CD14-positive monocyte (primary cell): ENCODE results near the gene SAMHD1. TPM values are rescaled to one million over a fixed set of nuclear protein-coding genes. Genes with fewer than 3 reads are reported as not detected.

Experiments used
- DNase-seq, 3 donors: peaks; one replicate each; pipeline ENCODE4 v3.0.0-alpha.2; 2011 to 2022
- H2AFZ ChIP-seq: 2 replicates; pipeline ENCODE4 v1.6.0; 2012; ENCODE audit warnings: mild to moderate bottlenecking, low read depth, low read length, inconsistent platforms; ENCODE audit not compliant: insufficient read depth, poor library complexity, severe bottlenecking
- H3K27ac ChIP-seq, 2 donors: 1 replicate in 1 of 2; 2 replicates in 1 of 2; pipeline ENCODE4 v1.5.1; 2012 to 2013; ENCODE audit warnings: low read length in 2 of 2, control low read depth in 1 of 2, inconsistent platforms in 1 of 2, low read depth in 1 of 2, mild to moderate bottlenecking in 1 of 2
- H3K27me3 ChIP-seq, 2 donors: one replicate each; pipeline versions ENCODE4 v1.6.0 to v1.6.1; 2011 to 2013; ENCODE audit warnings: low read length in 2 of 2; ENCODE audit not compliant: control insufficient read depth in 2 of 2, insufficient read depth in 2 of 2
- H3K36me3 ChIP-seq, 2 donors: replicated peaks in 1 of 2; 1 replicate in 1 of 2; 2 replicates in 1 of 2; pipeline versions ENCODE4 v1.5.1 to v1.6.1; 2012 to 2013; ENCODE audit warnings: low read length in 2 of 2, control low read depth in 1 of 2, inconsistent platforms in 1 of 2, mild to moderate bottlenecking in 1 of 2; ENCODE audit not compliant: insufficient read depth in 2 of 2, control insufficient read depth in 1 of 2
- H3K4me1 ChIP-seq, 2 donors: 1 replicate in 1 of 2; 2 replicates in 1 of 2; pipeline versions ENCODE4 v1.5.1 to v1.6.1; 2012 to 2013; ENCODE audit warnings: low read length in 2 of 2, control low read depth in 1 of 2, inconsistent platforms in 1 of 2, mild to moderate bottlenecking in 1 of 2, moderate library complexity in 1 of 2; ENCODE audit not compliant: insufficient read depth in 2 of 2, control insufficient read depth in 1 of 2
- H3K4me2 ChIP-seq: replicated peaks from 2 replicates; pipeline ENCODE3; 2012; ENCODE audit warnings: low read length, moderate library complexity, mild to moderate bottlenecking; ENCODE audit not compliant: poor library complexity, severe bottlenecking; ENCODE audit errors: extremely low read depth
- H3K4me3 ChIP-seq, 3 experiments: fragments of 200-600 bp in 1 of 3; sonication (generic) in 1 of 3; replicated peaks in 1 of 3; 1 replicate in 2 of 3; 2 replicates in 1 of 3; pipeline ENCODE4 v1.5.1; 2011 to 2013; ENCODE audit warnings: low read length in 3 of 3, mild to moderate bottlenecking in 3 of 3, control low read depth in 2 of 3, low read depth in 2 of 3, inconsistent platforms in 1 of 3, moderate library complexity in 1 of 3
- H3K79me2 ChIP-seq: 2 replicates; pipeline ENCODE4 v1.6.0; 2012; ENCODE audit warnings: mild to moderate bottlenecking, control low read depth, inconsistent platforms, low read length, moderate library complexity; ENCODE audit not compliant: insufficient read depth
- H3K9ac ChIP-seq: 2 replicates; pipeline ENCODE4 v1.6.0; 2017; ENCODE audit warnings: low read length, mild to moderate bottlenecking; ENCODE audit not compliant: insufficient read depth, poor library complexity, severe bottlenecking
- H3K9me3 ChIP-seq, 2 donors: replicated peaks in 1 of 2; 1 replicate in 1 of 2; 2 replicates in 1 of 2; pipeline versions ENCODE4 v1.5.1 to v1.6.1; 2012 to 2013; ENCODE audit warnings: low read length in 2 of 2, control low read depth in 1 of 2; ENCODE audit not compliant: control insufficient read depth in 1 of 2, insufficient read depth in 1 of 2
- H4K20me1 ChIP-seq: 2 replicates; pipeline ENCODE4 v1.6.0; 2012; ENCODE audit warnings: mild to moderate bottlenecking, low read length, control low read depth, moderate library complexity; ENCODE audit not compliant: insufficient read depth
- H3K27ac Mint-ChIP-seq, 7 donors: one replicate each; pipeline ENCODE4 v1.8.0; 2020; ENCODE audit warnings: mild to moderate bottlenecking in 7 of 7, mixed read lengths in 7 of 7, moderate library complexity in 6 of 7, inconsistent platforms in 2 of 7
- H3K27me3 Mint-ChIP-seq, 3 donors: one replicate each; pipeline ENCODE4 v1.8.0; 2021 to 2022; ENCODE audit warnings: low read depth in 3 of 3, mild to moderate bottlenecking in 3 of 3, mixed read lengths in 3 of 3, moderate library complexity in 3 of 3, inconsistent platforms in 1 of 3
- H3K36me3 Mint-ChIP-seq, 2 donors: one replicate each; pipeline ENCODE4 v1.8.0; 2020; ENCODE audit warnings: mixed read lengths in 2 of 2, inconsistent platforms in 1 of 2, mild to moderate bottlenecking in 1 of 2
- H3K4me1 Mint-ChIP-seq: one replicate; pipeline ENCODE4 v1.8.0; 2020; ENCODE audit warnings: mild to moderate bottlenecking, mixed read lengths
- H3K4me3 Mint-ChIP-seq, 2 donors: one replicate each; pipeline ENCODE4 v1.8.0; 2020; ENCODE audit warnings: mild to moderate bottlenecking in 2 of 2, mixed read lengths in 2 of 2, moderate library complexity in 1 of 2
- H3K9me3 Mint-ChIP-seq, 7 donors: one replicate each; pipeline ENCODE4 v1.8.0; 2020 to 2022; ENCODE audit warnings: mixed read lengths in 7 of 7, mild to moderate bottlenecking in 6 of 7, moderate library complexity in 6 of 7, inconsistent platforms in 2 of 7
- WGBS: methylation state at CpG from one replicate; pipeline ENCODE4 v1.1.5; 2013; ENCODE audit warnings: missing lambda C conversion rate; ENCODE audit not compliant: insufficient coverage; 5-methylcytosine and 5-hydroxymethylcytosine counted together
- intact Hi-C, 2 donors: fragments of 100-400 bp; cut with micrococcal nuclease; formaldehyde crosslinking; loops; one replicate each; pipeline versions ENCODE4 v1.15.0 to v1.15.1; 2023
- polyA plus RNA-seq, 3 donors: library from polyadenylated mRNA; depleted of rRNA in 1 of 3; unstranded in 2 of 3; stranded (reverse) in 1 of 3; fragments of 300-500 nt in 2 of 3; fragments of >200 nt in 1 of 3; fragmentation: Illumina TruSeq in 2 of 3; gene quantifications; 1 replicate in 2 of 3; 2 replicates in 1 of 3; pipeline ENCODE4 v1.2.3, GENCODE V29; 2012 to 2021
- TF ChIP-seq, protein P1 (sequence below): fragments of 200-600 bp; IDR thresholded peaks from one replicate; pipeline ENCODE4 v1.8.0; 2022; ENCODE audit warnings: antibody characterized with exemption, mild to moderate bottlenecking

SAMHD1 gene
- polyA plus RNA-seq, 3 donors, result 232 to 796 (median 590) TPM

DNA sequence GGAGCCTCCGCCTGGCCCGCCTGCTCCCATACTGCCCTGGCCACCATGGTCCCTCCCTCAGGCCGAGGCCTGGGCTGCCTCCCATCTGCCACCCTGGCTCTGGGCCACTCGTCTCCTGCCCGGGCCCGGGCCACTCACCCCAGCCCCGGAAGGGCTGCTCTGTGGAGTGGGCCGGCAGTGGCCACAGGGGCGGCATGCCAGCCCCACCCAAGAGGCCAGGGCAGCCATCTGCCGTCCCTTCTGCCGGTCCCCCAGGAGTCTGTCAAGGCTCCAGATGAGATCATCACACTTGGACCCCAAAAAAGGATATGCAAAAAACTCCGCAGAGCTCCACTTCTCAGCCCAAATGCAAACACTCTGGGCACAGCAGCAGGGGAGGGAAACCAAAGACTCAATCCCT, 99.3 kb downstream of the SAMHD1 start:
- Histone ChIP-seq H3K9ac (no peak overlapping the region), H3K27ac (no peak overlapping the region), H4K20me1 (peaks cover 46% of the 10 kb centered on the region), H3K9me3 (no peaks in the 10 kb centered on the region), H3K36me3 (peaks cover 3 to 7% of the 10 kb centered on the region in 2 donors), H3K79me2 (peaks cover 4% of the 10 kb centered on the region), H3K27me3 (no peaks in the 10 kb centered on the region), H3K4me1 (peaks cover 10 to 19% of the 10 kb centered on the region in 2 donors), H3K4me2 (no peak overlapping the region), H2AFZ (no peak overlapping the region), H3K4me3 (no peak overlapping the region)
- Mint-ChIP-seq H3K36me3 (peaks cover 9 to 12% of the 10 kb centered on the region in 2 donors), H3K9me3 (peaks cover 0 to 5% (median 3%) of the 10 kb centered on the region in 7 donors), H3K4me1 (peaks cover 33% of the 10 kb centered on the region), H3K27me3 (peaks cover 0 to 5% (median 0%) of the 10 kb centered on the region in 3 donors), H3K4me3 (no peak overlapping the region), H3K27ac (no peak overlapping the region)
- DNase-seq, result no peak
- TF ChIP-seq, protein P1, sequence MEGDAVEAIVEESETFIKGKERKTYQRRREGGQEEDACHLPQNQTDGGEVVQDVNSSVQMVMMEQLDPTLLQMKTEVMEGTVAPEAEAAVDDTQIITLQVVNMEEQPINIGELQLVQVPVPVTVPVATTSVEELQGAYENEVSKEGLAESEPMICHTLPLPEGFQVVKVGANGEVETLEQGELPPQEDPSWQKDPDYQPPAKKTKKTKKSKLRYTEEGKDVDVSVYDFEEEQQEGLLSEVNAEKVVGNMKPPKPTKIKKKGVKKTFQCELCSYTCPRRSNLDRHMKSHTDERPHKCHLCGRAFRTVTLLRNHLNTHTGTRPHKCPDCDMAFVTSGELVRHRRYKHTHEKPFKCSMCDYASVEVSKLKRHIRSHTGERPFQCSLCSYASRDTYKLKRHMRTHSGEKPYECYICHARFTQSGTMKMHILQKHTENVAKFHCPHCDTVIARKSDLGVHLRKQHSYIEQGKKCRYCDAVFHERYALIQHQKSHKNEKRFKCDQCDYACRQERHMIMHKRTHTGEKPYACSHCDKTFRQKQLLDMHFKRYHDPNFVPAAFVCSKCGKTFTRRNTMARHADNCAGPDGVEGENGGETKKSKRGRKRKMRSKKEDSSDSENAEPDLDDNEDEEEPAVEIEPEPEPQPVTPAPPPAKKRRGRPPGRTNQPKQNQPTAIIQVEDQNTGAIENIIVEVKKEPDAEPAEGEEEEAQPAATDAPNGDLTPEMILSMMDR, result no peak
- intact Hi-C loops, result no loop called here
- 97% methylated on average over 9 of the region's 12 CpGs for WGBS

DNA sequence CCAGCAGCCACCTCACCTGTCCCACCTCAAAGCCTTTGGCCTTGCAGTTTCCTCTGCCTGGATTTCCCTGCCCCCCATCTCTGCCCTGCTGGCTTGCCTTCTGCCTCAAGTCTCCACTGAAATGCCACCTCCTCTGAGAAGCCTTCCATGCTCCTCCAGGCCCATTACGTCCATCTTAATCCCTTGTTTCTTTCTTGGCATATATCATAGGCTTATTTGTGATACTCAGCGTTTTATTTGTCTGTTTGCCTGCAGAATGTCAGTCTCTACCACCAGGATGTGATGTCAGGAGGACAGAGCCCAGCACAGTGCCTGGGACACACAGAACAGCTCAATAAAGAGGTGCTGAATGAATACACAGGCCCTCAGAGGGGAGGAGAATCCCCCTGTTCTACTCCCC, 100.0 kb downstream of the SAMHD1 start:
- H2AFZ ChIP-seq, result no peak overlapping the region
- TF ChIP-seq, protein P1, result no peak
- Mint-ChIP-seq H3K36me3 (peaks cover 7 to 15% of the 10 kb centered on the region in 2 donors), H3K4me3 (no peak overlapping the region), H3K4me1 (peaks cover 26% of the 10 kb centered on the region), H3K27ac (peak overlapping the region in 1 of 7 donors; percentile 6), H3K27me3 (peaks cover 0 to 5% (median 0%) of the 10 kb centered on the region in 3 donors), H3K9me3 (peaks cover 0 to 5% (median 3%) of the 10 kb centered on the region in 7 donors)
- peaks cover 4 to 14% of the 10 kb centered on the region in 2 donors for H3K4me1 ChIP-seq
- no peaks in the 10 kb centered on the region for H3K9me3 ChIP-seq
- peaks cover 41% of the 10 kb centered on the region for H4K20me1 ChIP-seq
- no peaks in the 10 kb centered on the region for H3K27me3 ChIP-seq
- no CpG with 5 or more reads among the region's 2 CpGs for WGBS
- H3K36me3 ChIP-seq, result peaks cover 3 to 7% of the 10 kb centered on the region in 2 donors
- no peak overlapping the region for H3K9ac ChIP-seq
- H3K79me2 ChIP-seq, result peaks cover 4% of the 10 kb centered on the region
- no peak overlapping the region for H3K4me3 ChIP-seq
- no peak overlapping the region for H3K4me2 ChIP-seq
- H3K27ac ChIP-seq, result no peak overlapping the region
- intact Hi-C loops, result no loop called here
- DNase-seq, result no peak
